IMR-90 (cell line): ENCODE data around the gene ZXDC. TPM values are rescaled to one million over a fixed set of nuclear protein-coding genes. Genes with fewer than 3 reads are reported as not detected.
A peak's percentile ranks its signal among the peaks of the same experiment; 100 is the strongest.

Source experiments
- ATAC-seq: fragments of 200-7000 bp; cut with Tn5 transposase; 2 replicates; pipeline ENCODE4 v1.9.1; 2020; ENCODE audit warnings: low read depth, mild to moderate bottlenecking, moderate library complexity
- BruUV-seq: library from RNA; stranded (reverse); fragments of 400-500 nt; replicated peaks from 2 replicates; lab custom pipeline; 2021; lab: Mats Ljungman, UMichigan
- CTCF ChIA-PET: fragments of 300-600 bp; formaldehyde crosslinking; extraction: SDS; loops from one replicate; lab custom pipeline; 2021; ENCODE audit warnings: antibody characterized with exemption; lab: Yijun Ruan, JAX
- POLR2A ChIA-PET: fragments of 300-600 bp; sonication (Branson Sonifier 250); formaldehyde crosslinking; loops from one replicate; lab custom pipeline; 2022; ENCODE audit warnings: antibody characterized with exemption; ENCODE audit not compliant: unreplicated experiment; lab: Charles Lee
- DNase-seq: peaks from one replicate; pipeline ENCODE4 v3.0.0; 2013
- H2AFZ ChIP-seq: replicated peaks from 2 replicates; pipeline ENCODE3; 2013; ENCODE audit warnings: low read length, mild to moderate bottlenecking; ENCODE audit not compliant: poor library complexity
- H2AK5ac ChIP-seq: 2 replicates; pipeline ENCODE4 v1.6.1; 2013; ENCODE audit warnings: low read depth, low read length, inconsistent platforms
- H2AK9ac ChIP-seq: replicated peaks from 2 replicates; pipeline ENCODE3; 2013; ENCODE audit warnings: mild to moderate bottlenecking, low read depth, low read length, moderate library complexity; ENCODE audit not compliant: poor library complexity
- H2BK120ac ChIP-seq: 2 replicates; pipeline ENCODE4 v1.6.1; 2013; ENCODE audit warnings: low read depth, low read length, inconsistent platforms
- H2BK15ac ChIP-seq: 3 replicates; pipeline ENCODE4 v1.6.1; 2013; ENCODE audit warnings: low read depth, low read length, inconsistent platforms
- H2BK20ac ChIP-seq: 2 replicates; pipeline ENCODE4 v1.6.1; 2013; ENCODE audit warnings: low read depth, mild to moderate bottlenecking, inconsistent platforms, low read length, moderate library complexity
- H2BK5ac ChIP-seq: 2 replicates; pipeline ENCODE4 v1.6.1; 2013; ENCODE audit warnings: mild to moderate bottlenecking, low read depth, low read length, inconsistent platforms; ENCODE audit not compliant: poor library complexity, severe bottlenecking
- H3K14ac ChIP-seq: replicated peaks from 2 replicates; pipeline ENCODE4 v1.6.1; 2013; ENCODE audit warnings: low read depth, low read length, inconsistent platforms
- H3K18ac ChIP-seq: 2 replicates; pipeline ENCODE4 v1.6.1; 2013; ENCODE audit warnings: low read depth, low read length, control low read depth
- H3K23ac ChIP-seq: 2 replicates; pipeline ENCODE4 v1.6.1; 2013; ENCODE audit warnings: low read depth, low read length, inconsistent platforms
- H3K27ac ChIP-seq: 2 replicates; pipeline ENCODE4 v1.5.1; 2013; ENCODE audit warnings: mild to moderate bottlenecking, control low read depth, low read length; ENCODE audit not compliant: insufficient read depth
- H3K27me3 ChIP-seq: 2 replicates; pipeline ENCODE4 v1.6.1; 2013; ENCODE audit warnings: low read length; ENCODE audit not compliant: control insufficient read depth, insufficient read depth
- H3K36me3 ChIP-seq: 2 replicates; pipeline ENCODE4 v1.6.1; 2013; ENCODE audit warnings: low read length, mixed read lengths; ENCODE audit not compliant: control insufficient read depth, insufficient read depth
- H3K4ac ChIP-seq: 2 replicates; pipeline ENCODE4 v1.6.1; 2013; ENCODE audit warnings: low read depth, low read length, inconsistent platforms
- H3K4me1 ChIP-seq: 2 replicates; pipeline ENCODE4 v1.6.1; 2013; ENCODE audit warnings: low read length, mixed read lengths; ENCODE audit not compliant: control insufficient read depth, insufficient read depth
- H3K4me2 ChIP-seq: 2 replicates; pipeline ENCODE4 v1.6.1; 2013; ENCODE audit warnings: low read depth, mild to moderate bottlenecking, control low read depth, low read length, moderate library complexity
- H3K4me3 ChIP-seq: 2 replicates; pipeline ENCODE4 v1.5.1; 2013; ENCODE audit warnings: low read depth, mild to moderate bottlenecking, control low read depth, low read length, moderate library complexity; ENCODE audit not compliant: insufficient read depth
- H3K56ac ChIP-seq: 2 replicates; pipeline ENCODE4 v1.6.1; 2013; ENCODE audit warnings: low read length, inconsistent platforms; ENCODE audit not compliant: insufficient read depth; ENCODE audit errors: extremely low read depth
- H3K79me1 ChIP-seq, 2 experiments: 2 replicates each; pipeline ENCODE4 v1.6.1; 2013; ENCODE audit warnings: low read length in 2 of 2, inconsistent platforms in 1 of 2, low read depth in 1 of 2
- H3K9ac ChIP-seq: 2 replicates; pipeline ENCODE4 v1.6.1; 2013; ENCODE audit warnings: low read depth, low read length, control low read depth
- H3K9me1 ChIP-seq: 2 replicates; pipeline ENCODE4 v1.6.1; 2013; ENCODE audit warnings: low read length, inconsistent platforms; ENCODE audit not compliant: insufficient read depth
- H3K9me3 ChIP-seq: 2 replicates; pipeline ENCODE4 v1.6.1; 2013; ENCODE audit warnings: low read length; ENCODE audit not compliant: control insufficient read depth, insufficient read depth
- H4K20me1 ChIP-seq: 2 replicates; pipeline ENCODE4 v1.6.1; 2013; ENCODE audit warnings: low read length, inconsistent platforms; ENCODE audit not compliant: insufficient read depth
- H4K5ac ChIP-seq: 2 replicates; pipeline ENCODE4 v1.6.1; 2013; ENCODE audit warnings: mild to moderate bottlenecking, low read depth, low read length, control low read depth
- H4K8ac ChIP-seq, 2 experiments: 2 replicates each; pipeline ENCODE4 v1.6.1; 2013; ENCODE audit warnings: low read depth in 2 of 2, low read length in 2 of 2, control low read depth in 1 of 2, inconsistent platforms in 1 of 2
- H4K91ac ChIP-seq: 2 replicates; pipeline ENCODE4 v1.6.1; 2013; ENCODE audit warnings: low read depth, low read length, inconsistent platforms; ENCODE audit not compliant: insufficient read depth
- BHLHE40 ChIP-seq: fragments of 150-350 bp; IDR thresholded peaks from 2 replicates; pipeline ENCODE4 v1.6.1; 2016; ENCODE audit warnings: mild to moderate bottlenecking, low read depth, low read length
- CEBPB ChIP-seq: IDR thresholded peaks from 2 replicates; pipeline ENCODE4 v1.6.1; 2012; ENCODE audit warnings: low read depth, low read length, improper control_type of control experiment
- CHD1 ChIP-seq: IDR thresholded peaks from 2 replicates; pipeline ENCODE4 v1.6.1; 2012; ENCODE audit warnings: low read depth, low read length, improper control_type of control experiment
- FOS ChIP-seq: fragments of 150-350 bp; IDR thresholded peaks from 2 replicates; pipeline ENCODE4 v1.6.1; 2016; ENCODE audit warnings: low read depth, low read length
- MAZ ChIP-seq: IDR thresholded peaks from 2 replicates; pipeline ENCODE4 v1.6.1; 2012; ENCODE audit warnings: low read depth, mild to moderate bottlenecking, low read length, improper control_type of control experiment, moderate library complexity, borderline replicate concordance
- MXI1 ChIP-seq: IDR thresholded peaks from 2 replicates; pipeline ENCODE4 v1.6.1; 2012; ENCODE audit warnings: low read depth, mild to moderate bottlenecking, low read length, moderate library complexity, borderline replicate concordance
- NFE2L2 ChIP-seq: fragments of 150-350 bp; IDR thresholded peaks from 2 replicates; pipeline ENCODE4 v1.6.1; 2016; ENCODE audit warnings: low read depth, mild to moderate bottlenecking, low read length
- POLR2A ChIP-seq: IDR thresholded peaks from 2 replicates; pipeline ENCODE4 v1.6.1; 2012; ENCODE audit warnings: mild to moderate bottlenecking, low read depth, low read length
- RAD21 ChIP-seq: IDR thresholded peaks from 2 replicates; pipeline ENCODE4 v1.6.1; 2012; ENCODE audit warnings: low read length, improper control_type of control experiment
- RCOR1 ChIP-seq: IDR thresholded peaks from 2 replicates; pipeline ENCODE4 v1.6.1; 2012; ENCODE audit warnings: mild to moderate bottlenecking, low read length, improper control_type of control experiment; ENCODE audit not compliant: insufficient replicate concordance
- RFX5 ChIP-seq: IDR thresholded peaks from 2 replicates; pipeline ENCODE4 v1.8.0; 2012; ENCODE audit warnings: low read depth, mild to moderate bottlenecking, low read length, moderate library complexity
- SMC3 ChIP-seq: fragments of 150-350 bp; IDR thresholded peaks from 2 replicates; pipeline ENCODE4 v1.6.1; 2016; ENCODE audit warnings: low read depth, mild to moderate bottlenecking, antibody characterized with exemption, low read length, moderate library complexity
- WGBS, 2 experiments: methylation state at CpG; one replicate each; pipeline versions ENCODE4 v1.1.5 to v1.1.7; 2013; ENCODE audit warnings: missing lambda C conversion rate in 2 of 2; ENCODE audit not compliant: insufficient read length in 1 of 2; ENCODE audit errors: extremely low coverage in 2 of 2; 5-methylcytosine and 5-hydroxymethylcytosine counted together
- dilution Hi-C: fragments of 300-500 bp; cut with HindIII; formaldehyde crosslinking; loops from one replicate; pipeline ENCODE4 v1.14.3; 2018; ENCODE audit warnings: low sequenced_read_pairs; ENCODE audit not compliant: unreplicated experiment
- in situ Hi-C: fragments of 300-500 bp; cut with MboI; formaldehyde crosslinking; loops from 3 replicates; pipeline ENCODE4 v1.14.3; 2019; ENCODE audit warnings: low sequenced_read_pairs, inconsistent platforms, mixed read lengths
- intact Hi-C: fragments of 100-400 bp; cut with micrococcal nuclease; formaldehyde crosslinking; loops from 2 replicates; pipeline ENCODE4 v1.10.0; 2022
- polyA plus RNA-seq, 3 experiments: library from polyadenylated mRNA; depleted of rRNA; stranded (reverse); fragments of >200 nt; gene quantifications; 2 replicates each; pipeline ENCODE4 v1.2.3, GENCODE V29; 2012; ENCODE audit warnings: low replicate concordance in 1 of 3
- total RNA-seq: library from RNA; depleted of rRNA; stranded (reverse); fragments of >200 nt; gene quantifications from 2 replicates; pipeline ENCODE4 v1.2.3, GENCODE V29; 2012
- TF ChIP-seq, protein P1 (sequence below): fragments of 150-350 bp; IDR thresholded peaks from 2 replicates; pipeline ENCODE4 v1.6.1; 2017; ENCODE audit warnings: mild to moderate bottlenecking, antibody characterized with exemption, low read length, low read depth
- TF ChIP-seq, protein P2 (sequence below): fragments of 150-350 bp; IDR thresholded peaks from 2 replicates; pipeline ENCODE4 v1.6.1; 2016; ENCODE audit warnings: low read depth, mild to moderate bottlenecking, low read length, moderate library complexity, borderline replicate concordance
- TF ChIP-seq, protein P3 (sequence below): conservative IDR thresholded peaks from 2 replicates; pipeline ENCODE4 v1.5.1; 2012; ENCODE audit warnings: mild to moderate bottlenecking, low read depth, low read length, improper control_type of control experiment

Gene ZXDC
- total and polyA plus RNA-seq, 2 of the 4 experiments (the other 2 are of a cell fraction): 11.5 to 14.3 TPM

DNA sequence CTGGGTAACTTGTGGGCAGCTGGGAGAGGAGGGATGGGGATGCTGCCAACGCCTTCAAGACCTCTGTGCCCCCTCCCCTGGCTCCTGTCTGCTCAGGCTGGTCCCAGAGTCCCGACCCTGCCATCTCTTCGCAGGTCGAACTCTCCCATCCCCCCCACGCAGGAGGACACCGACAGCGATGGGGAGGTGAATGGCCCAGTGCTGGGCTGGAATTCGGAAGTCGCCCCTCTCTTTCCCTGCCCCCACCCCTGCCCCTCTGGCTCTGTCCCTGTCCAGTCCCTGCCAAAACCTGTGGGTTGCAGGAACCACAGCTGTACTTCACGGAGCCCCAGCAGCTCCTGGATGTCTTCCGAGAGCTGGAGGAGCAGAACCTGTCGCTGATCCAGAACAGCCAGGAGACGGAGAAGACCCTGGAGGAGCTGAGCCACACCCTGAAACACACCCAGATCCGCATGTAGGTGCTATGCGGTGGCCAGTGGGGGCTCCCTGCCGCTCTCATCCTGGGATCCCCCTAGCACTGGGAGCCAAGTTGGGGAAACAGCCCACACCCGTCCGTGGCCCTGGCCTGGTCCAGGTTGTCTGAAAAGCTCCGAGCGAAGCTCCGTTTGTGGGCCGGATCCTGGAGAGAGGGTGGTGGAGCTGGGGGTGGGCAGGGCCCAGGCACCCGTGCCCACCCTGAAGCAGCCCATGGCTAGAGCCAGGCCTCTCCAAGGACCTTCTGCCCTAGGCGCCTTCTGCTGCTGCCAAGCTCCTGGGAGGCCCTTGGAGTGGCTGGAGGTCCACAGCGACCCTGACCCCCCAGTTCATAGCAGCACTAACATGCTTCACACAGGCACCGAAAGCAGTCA lies 52.3 kb downstream of the ZXDC start:
- H3K4ac ChIP-seq: no peak overlapping the region
- TF ChIP-seq RFX5 (no peak), NFE2L2 (no peak), MXI1 (no peak), CHD1 (no peak), RCOR1 (no peak), SMC3 (no peak), CEBPB (no peak), BHLHE40 (no peak), MAZ (no peak), RAD21 (no peak), POLR2A (no peak), FOS (no peak)
- TF ChIP-seq, protein P1, sequence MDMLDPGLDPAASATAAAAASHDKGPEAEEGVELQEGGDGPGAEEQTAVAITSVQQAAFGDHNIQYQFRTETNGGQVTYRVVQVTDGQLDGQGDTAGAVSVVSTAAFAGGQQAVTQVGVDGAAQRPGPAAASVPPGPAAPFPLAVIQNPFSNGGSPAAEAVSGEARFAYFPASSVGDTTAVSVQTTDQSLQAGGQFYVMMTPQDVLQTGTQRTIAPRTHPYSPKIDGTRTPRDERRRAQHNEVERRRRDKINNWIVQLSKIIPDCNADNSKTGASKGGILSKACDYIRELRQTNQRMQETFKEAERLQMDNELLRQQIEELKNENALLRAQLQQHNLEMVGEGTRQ: no peak
- TF ChIP-seq, protein P2, sequence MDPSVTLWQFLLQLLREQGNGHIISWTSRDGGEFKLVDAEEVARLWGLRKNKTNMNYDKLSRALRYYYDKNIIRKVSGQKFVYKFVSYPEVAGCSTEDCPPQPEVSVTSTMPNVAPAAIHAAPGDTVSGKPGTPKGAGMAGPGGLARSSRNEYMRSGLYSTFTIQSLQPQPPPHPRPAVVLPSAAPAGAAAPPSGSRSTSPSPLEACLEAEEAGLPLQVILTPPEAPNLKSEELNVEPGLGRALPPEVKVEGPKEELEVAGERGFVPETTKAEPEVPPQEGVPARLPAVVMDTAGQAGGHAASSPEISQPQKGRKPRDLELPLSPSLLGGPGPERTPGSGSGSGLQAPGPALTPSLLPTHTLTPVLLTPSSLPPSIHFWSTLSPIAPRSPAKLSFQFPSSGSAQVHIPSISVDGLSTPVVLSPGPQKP: no peak
- TF ChIP-seq, protein P3, sequence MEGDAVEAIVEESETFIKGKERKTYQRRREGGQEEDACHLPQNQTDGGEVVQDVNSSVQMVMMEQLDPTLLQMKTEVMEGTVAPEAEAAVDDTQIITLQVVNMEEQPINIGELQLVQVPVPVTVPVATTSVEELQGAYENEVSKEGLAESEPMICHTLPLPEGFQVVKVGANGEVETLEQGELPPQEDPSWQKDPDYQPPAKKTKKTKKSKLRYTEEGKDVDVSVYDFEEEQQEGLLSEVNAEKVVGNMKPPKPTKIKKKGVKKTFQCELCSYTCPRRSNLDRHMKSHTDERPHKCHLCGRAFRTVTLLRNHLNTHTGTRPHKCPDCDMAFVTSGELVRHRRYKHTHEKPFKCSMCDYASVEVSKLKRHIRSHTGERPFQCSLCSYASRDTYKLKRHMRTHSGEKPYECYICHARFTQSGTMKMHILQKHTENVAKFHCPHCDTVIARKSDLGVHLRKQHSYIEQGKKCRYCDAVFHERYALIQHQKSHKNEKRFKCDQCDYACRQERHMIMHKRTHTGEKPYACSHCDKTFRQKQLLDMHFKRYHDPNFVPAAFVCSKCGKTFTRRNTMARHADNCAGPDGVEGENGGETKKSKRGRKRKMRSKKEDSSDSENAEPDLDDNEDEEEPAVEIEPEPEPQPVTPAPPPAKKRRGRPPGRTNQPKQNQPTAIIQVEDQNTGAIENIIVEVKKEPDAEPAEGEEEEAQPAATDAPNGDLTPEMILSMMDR: no peak

More for the DNA sequence above, 52.3 kb downstream of the ZXDC start:
- Histone ChIP-seq H4K91ac (no peak overlapping the region), H3K4me1 (no peaks in the 10 kb centered on the region; the same call in 1 of the 2 replicates), H2AK9ac (no peak overlapping the region), H3K4me2 (no peak overlapping the region), H3K14ac (no peak overlapping the region), H3K27me3 (peaks cover 2% of the 10 kb centered on the region; the same call in 1 of the 2 replicates), H2BK20ac (no peak overlapping the region), H3K23ac (no peak overlapping the region), H3K9ac (no peak overlapping the region), H3K56ac (no peak overlapping the region), H3K9me1 (no peaks in the 10 kb centered on the region), H4K20me1 (no peaks in the 10 kb centered on the region), H2BK5ac (no peak overlapping the region), H3K9me3 (peaks cover 6% of the 10 kb centered on the region), H4K5ac (no peak overlapping the region), H3K79me1 (no peaks in the 10 kb centered on the region), H3K4me3 (no peak overlapping the region), H2AK5ac (no peak overlapping the region), H4K8ac (no peak overlapping the region), H3K18ac (no peak overlapping the region), H2AFZ (peak overlapping the region; percentile 51), H2BK15ac (no peak overlapping the region), H2BK120ac (no peak overlapping the region), H3K36me3 (no peaks in the 10 kb centered on the region), H3K27ac (no peak overlapping the region)
- 88% methylated on average over 6 of the region's 26 CpGs; no CpG with 5 or more reads in 1 of the 2 experiments for WGBS, 2 experiments
- in situ Hi-C loops: no loop called here
- DNase-seq (no peak), ATAC-seq (no peak)
- CTCF ChIA-PET: interaction anchor here (0.5 kb wide), 1 partner anchor 308 kb away, joined by 3 read pairs; no protein-coding TSS in a partner anchor
- BruUV-seq: no TSS peak
- intact Hi-C loops: no loop called here
- dilution Hi-C loops: no loop called here
- POLR2A ChIA-PET: no interaction called here
